HG02852 (cell line): Measurements from ENCODE around the gene RIT1.
A peak's percentile ranks its signal among the peaks of the same experiment; 100 is the strongest.

Experiments used
- ATAC-seq: cut with Tn5 transposase; IDR thresholded peaks from one replicate; pipeline ENCODE4 v1.9.1; 2021; ENCODE audit warnings: mild to moderate bottlenecking, moderate library complexity; ENCODE audit not compliant: unreplicated experiment

Gene RIT1

DNA sequence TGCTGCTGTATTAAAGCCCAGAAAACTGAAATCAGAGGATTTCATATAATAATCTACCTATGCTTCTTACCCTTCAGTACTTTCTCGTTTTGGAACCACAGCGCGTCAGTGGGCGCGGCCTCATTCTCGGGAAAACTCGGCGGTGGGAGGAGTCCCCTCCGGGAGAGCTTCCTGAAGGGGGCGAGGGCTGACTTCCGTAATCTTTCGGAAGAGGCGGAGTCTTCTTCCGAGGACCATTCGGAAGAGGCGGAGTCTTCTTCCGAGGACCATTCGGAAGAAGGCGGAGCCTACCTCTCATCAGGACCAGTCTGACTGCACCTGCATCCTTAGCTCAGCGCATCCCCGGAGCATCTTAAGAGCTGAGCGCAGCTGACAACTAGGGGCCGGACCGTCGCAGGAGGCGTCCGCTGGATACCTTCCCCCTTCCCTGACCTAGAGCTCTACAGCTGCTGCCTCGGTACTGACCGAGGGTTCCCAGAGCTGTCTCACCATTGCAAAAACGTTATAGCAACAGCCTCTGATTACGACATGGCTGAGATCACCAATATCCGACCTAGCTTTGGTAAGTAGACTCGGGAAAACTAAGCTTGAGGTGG lies 51.8 kb downstream of the RIT1 start, which contains the start of gene SYT11:
SYT11 (plus strand) TSS at position 334 of the 596 bp plus-strand sequence; CDS start at position 529, 195 bp downstream.
- ATAC-seq = peak; percentile 55

- ATAC-seq = peak; percentile 8
These were observed 52.3 kb downstream of the RIT1 start for GRCh38 chr1:155858800-155859233.

DNA sequence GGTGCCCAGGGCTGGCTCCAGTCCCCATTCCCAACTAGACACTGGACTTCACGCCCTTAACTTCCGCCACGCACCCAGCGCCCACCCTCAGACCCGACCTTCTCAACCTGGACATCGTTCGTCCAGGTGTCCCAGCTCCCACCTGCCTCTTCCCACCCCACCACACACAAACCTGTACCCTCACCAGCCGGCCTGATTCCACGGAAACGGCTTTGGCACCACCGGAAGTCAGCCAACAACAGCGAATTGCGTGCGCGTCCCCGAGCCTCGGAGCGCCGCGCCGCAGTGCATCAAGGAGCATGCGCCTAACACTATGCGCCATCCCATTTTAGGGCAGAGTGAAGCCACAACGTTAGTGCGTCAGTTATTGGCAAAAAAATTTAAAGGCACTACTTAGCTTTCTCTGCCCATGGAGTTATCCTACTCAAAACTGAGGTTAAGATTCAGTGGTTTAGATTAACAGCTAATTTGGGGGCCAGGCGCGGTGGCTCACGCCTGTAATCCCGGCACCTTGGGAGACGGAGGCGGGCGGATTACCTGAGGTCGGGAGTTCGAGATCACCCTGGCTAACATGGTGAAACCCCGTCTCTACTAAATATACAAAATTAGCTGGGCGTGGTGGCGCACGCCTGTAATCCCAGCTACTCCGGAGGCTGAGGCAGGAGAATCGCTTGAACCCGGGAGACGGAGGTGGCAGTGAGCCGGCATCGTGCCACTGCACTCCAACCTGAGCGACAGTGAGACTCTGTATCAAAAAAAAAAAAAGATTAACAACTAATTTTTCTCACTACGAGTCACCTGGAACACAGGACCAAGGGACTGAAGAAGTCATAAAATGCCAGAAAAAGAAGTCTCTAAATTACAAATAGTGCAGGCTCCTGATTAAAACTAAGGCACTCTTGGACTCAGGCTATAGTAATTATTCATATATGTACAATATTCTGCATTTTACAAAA lies 53.9 kb downstream of the RIT1 start, which contains the start of gene GON4L:
GON4L (minus strand) TSS at position 240 of the 956 bp plus-strand sequence. CDS start 3,434 bp downstream, outside the sequence.
- peak; percentile 51 for ATAC-seq

DNA sequence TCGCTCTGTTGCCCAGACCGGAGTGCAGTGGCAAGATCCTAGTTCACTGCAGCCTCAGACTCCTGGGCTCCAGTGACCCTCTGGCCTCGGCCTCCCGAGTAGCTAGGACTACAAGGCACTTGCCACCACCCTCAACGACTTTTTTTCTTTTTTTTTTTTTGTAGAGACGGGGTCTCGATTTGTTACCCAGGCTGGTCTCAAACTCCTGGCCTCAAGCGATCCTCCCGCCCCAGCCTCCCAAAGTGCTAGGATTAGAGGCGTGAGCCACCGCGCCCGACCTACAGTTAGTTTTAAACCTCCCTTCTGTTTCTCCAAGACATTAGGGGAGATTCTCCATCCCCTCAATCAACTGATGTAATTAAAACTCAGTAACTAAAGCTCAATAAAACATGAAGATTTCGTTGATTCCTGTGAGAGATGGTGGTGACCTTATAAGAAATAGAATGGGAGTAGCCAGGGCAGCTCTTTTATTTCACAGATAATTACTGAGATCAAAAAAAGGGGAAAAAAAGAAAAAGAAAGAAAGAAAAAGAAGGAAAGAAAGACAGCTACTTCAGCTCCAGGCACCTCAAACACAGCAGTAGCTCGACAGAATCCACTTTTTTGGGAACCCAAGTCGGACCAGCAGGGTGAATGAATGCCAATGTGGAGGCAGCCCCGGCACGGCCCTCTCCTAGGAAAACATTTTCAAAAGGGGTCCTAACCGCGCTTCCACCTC lies 54.7 kb downstream of the RIT1 start:
- ATAC-seq = no peak

GRCh38 chr1:155850345-155850744 lies 60.8 kb downstream of the RIT1 start:
- no peak for ATAC-seq

GRCh38 chr1:155847823-155848529 lies 63.2 kb downstream of the RIT1 start:
- ATAC-seq = no peak
